Activated B cell treated with CpG ODN at 0.5 μM for 24 hours (primary cell): ENCODE data around the gene SLC39A12. TPM values are rescaled to one million over a fixed set of nuclear protein-coding genes. Genes with fewer than 3 reads are reported as not detected.

Experiments used
- ATAC-seq: fragments of 200-7000 bp; cut with Tn5 transposase; one replicate; pipeline ENCODE4 v1.10.0; 2021; ENCODE audit warnings: low read depth, mild to moderate bottlenecking, moderate library complexity
- CTCF ChIA-PET: fragments of 350-600 bp; sonication (Branson Sonifier 250); formaldehyde crosslinking; loops from one replicate; lab custom pipeline; 2021; ENCODE audit warnings: antibody characterized with exemption; lab: Charles Lee
- POLR2A ChIA-PET: fragments of 350-600 bp; sonication (Branson Sonifier 250); formaldehyde crosslinking; loops from one replicate; lab custom pipeline; 2021; ENCODE audit warnings: antibody characterized with exemption; lab: Charles Lee
- DNase-seq: peaks from one replicate; pipeline ENCODE4 v3.0.0; 2022
- H3K27ac Mint-ChIP-seq: one replicate; pipeline ENCODE4 v1.8.0; 2020; ENCODE audit warnings: mixed read lengths
- H3K27me3 Mint-ChIP-seq: one replicate; pipeline ENCODE4 v1.8.0; 2021; ENCODE audit warnings: mixed read lengths
- H3K36me3 Mint-ChIP-seq: one replicate; pipeline ENCODE4 v1.8.0; 2021; ENCODE audit warnings: low read depth, mixed read lengths
- H3K4me1 Mint-ChIP-seq: one replicate; pipeline ENCODE4 v1.8.0; 2021; ENCODE audit warnings: mixed read lengths
- H3K4me3 Mint-ChIP-seq: one replicate; pipeline ENCODE4 v1.8.0; 2020; ENCODE audit warnings: mild to moderate bottlenecking, mixed read lengths
- H3K9me3 Mint-ChIP-seq: one replicate; pipeline ENCODE4 v1.8.0; 2020; ENCODE audit warnings: mixed read lengths
- CTCF ChIP-seq: fragments of 200-600 bp; IDR thresholded peaks from one replicate; pipeline ENCODE4 v1.8.0; 2022; ENCODE audit warnings: antibody characterized with exemption, mild to moderate bottlenecking
- intact Hi-C: fragments of 100-400 bp; cut with micrococcal nuclease; formaldehyde crosslinking; loops from one replicate; pipeline ENCODE4 v1.15.1; 2024
- total RNA-seq: library from RNA; stranded (reverse); gene quantifications from 2 replicates; pipeline ENCODE4 v1.2.3, GENCODE V29; 2022

The SLC39A12 gene
- total RNA-seq, 1 donor from 2014 or later: not detected

GRCh38 chr10:18085855-18086254, 134.1 kb downstream of the SLC39A12 start:
- no peak overlapping the region for H3K4me3 Mint-ChIP-seq
- no peaks in the 10 kb centered on the region for H3K27me3 Mint-ChIP-seq
- TF ChIP-seq CTCF: no peak
- ATAC-seq (no peak), DNase-seq (no peak)
- ChIA-PET CTCF (no interaction called here), POLR2A (no interaction called here)
- no peaks in the 10 kb centered on the region for H3K36me3 Mint-ChIP-seq
- H3K4me1 Mint-ChIP-seq: no peaks in the 10 kb centered on the region
- H3K27ac Mint-ChIP-seq: no peak overlapping the region
- intact Hi-C loops: no loop called here
- H3K9me3 Mint-ChIP-seq: peaks cover 3% of the 10 kb centered on the region

GRCh38 chr10:18086746-18087145, 135.0 kb downstream of the SLC39A12 start:
- Mint-ChIP-seq H3K27me3 (no peaks in the 10 kb centered on the region), H3K4me3 (no peak overlapping the region), H3K36me3 (no peaks in the 10 kb centered on the region), H3K9me3 (peaks cover 3% of the 10 kb centered on the region), H3K4me1 (no peaks in the 10 kb centered on the region), H3K27ac (no peak overlapping the region)
- intact Hi-C loops: no loop called here
- POLR2A ChIA-PET: no interaction called here
- CTCF ChIA-PET: no interaction called here
- no peak for TF ChIP-seq CTCF
- DNase-seq: no peak
- ATAC-seq: no peak

- DNase-seq: no peak
- TF ChIP-seq CTCF: no peak
- Mint-ChIP-seq H3K4me1 (no peaks in the 10 kb centered on the region), H3K4me3 (no peak overlapping the region), H3K9me3 (peaks cover 3% of the 10 kb centered on the region), H3K36me3 (no peaks in the 10 kb centered on the region), H3K27ac (no peak overlapping the region), H3K27me3 (no peaks in the 10 kb centered on the region)
- intact Hi-C loops: no loop called here
- no peak for ATAC-seq
- CTCF ChIA-PET: no interaction called here
- POLR2A ChIA-PET: no interaction called here
Observed at GRCh38 chr10:18087355-18087754, 135.6 kb downstream of the SLC39A12 start.

Other genes with a start within 250 kb of the SLC39A12 start
- gene TMEM236, start 199.7 kb upstream of the SLC39A12 start, total RNA-seq: 0.09 and 0.10 TPM in 2 replicates
- gene MRC1, start 142.6 kb upstream of the SLC39A12 start, total RNA-seq: 0.11 and 0.15 TPM in 2 replicates
- not detected in 2 replicates for gene CACNB2, start 188.5 kb downstream of the SLC39A12 start, total RNA-seq